HG03432 (cell line): ENCODE results near the gene NAGK.
A peak's percentile ranks its signal among the peaks of the same experiment; 100 is the strongest.
"Not testable (repeated sequence)": the region's sequence is repeated elsewhere in the genome, so short reads cannot be mapped to it uniquely, and the experiment has no call there.

Source experiments
- ATAC-seq: cut with Tn5 transposase; IDR thresholded peaks from one replicate; pipeline ENCODE4 v1.9.1; 2021; ENCODE audit warnings: mild to moderate bottlenecking, moderate library complexity; ENCODE audit not compliant: unreplicated experiment

NAGK gene

GRCh38 chr2:71067567-71068217 lies 756 bp upstream of the NAGK start:
- ATAC-seq: peak; percentile 9

GRCh38 chr2:71069376-71069775 lies 928 bp downstream of the NAGK start:
- ATAC-seq: no peak

GRCh38 chr2:71070294-71071093 lies 2.0 kb downstream of the NAGK start:
- ATAC-seq: no peak

DNA sequence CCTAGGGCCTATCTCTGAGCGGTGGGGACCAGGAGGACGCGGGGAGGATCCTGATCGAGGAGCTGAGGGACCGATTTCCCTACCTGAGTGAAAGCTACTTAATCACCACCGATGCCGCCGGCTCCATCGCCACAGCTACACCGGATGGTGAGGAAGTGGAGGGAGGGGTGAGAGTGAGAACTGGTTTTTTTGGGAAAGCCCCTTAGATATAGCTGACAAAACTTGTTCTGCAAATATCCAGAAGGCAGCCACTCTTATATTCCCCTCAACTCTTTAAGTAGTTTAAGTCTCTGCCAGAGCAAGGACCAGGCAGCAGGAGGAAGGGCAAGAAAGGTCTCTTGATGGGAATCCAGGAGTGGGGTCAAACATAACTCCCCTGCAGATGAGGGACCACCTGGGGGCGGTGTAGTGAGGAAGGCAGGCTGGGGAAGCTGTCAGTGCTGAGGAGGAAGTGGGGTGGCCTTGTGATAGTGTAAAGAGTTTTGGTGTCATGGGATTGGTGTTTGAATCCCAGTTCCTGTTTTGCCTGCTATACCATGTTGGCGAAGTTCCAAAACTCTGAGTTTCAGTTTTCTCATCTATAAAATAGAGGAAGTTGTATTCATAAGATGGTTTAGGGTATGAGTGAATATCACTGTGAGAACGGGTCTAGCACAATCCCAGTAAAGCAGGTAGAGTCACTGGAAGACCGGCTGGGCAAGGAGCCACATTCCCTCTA lies 3.4 kb downstream of the NAGK start:
- ATAC-seq: peak; percentile 42

DNA sequence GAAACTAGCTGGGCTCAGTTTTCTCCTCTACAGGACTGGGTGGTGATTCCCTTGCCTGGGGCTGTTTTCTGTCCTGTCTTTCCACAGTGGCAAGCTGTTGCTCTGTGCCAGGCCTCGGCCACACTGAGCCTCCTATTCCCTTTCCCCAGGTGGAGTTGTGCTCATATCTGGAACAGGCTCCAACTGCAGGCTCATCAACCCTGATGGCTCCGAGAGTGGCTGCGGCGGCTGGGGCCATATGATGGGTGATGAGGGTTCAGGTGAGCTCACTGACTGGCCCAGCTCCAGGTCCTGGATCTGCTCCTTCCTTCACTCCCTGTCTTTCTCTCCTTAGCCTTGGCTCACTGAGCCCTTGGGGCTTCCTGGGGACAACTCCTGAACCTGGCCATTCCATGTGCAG lies 4.0 kb downstream of the NAGK start:
- no peak for ATAC-seq

GRCh38 chr2:71073475-71073874 lies 5.0 kb downstream of the NAGK start:
- no peak for ATAC-seq

DNA sequence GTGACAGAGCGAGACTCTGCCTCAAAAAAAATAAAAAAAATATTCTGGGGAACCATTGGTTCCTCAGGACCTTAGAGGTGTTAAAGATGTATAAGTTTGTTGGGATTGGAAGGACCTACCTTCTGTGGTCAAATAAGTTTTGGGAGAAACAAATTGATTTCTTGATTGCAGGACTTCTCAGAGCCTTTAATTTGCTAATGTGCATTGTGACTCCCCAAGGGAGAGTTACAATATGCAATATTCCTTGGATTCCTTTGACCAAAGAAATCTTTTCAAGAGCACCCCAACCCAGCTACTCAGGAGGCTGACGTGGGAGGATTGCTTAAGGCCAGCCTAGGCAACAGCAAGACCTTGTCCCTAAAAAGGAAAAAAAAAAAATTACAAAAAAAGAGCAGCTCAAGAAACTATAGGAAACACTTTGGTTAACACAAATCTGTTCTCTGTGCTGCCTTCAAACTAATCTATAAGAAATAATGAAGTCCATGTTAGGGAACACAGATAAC lies 6.5 kb downstream of the NAGK start:
- ATAC-seq: no peak

DNA sequence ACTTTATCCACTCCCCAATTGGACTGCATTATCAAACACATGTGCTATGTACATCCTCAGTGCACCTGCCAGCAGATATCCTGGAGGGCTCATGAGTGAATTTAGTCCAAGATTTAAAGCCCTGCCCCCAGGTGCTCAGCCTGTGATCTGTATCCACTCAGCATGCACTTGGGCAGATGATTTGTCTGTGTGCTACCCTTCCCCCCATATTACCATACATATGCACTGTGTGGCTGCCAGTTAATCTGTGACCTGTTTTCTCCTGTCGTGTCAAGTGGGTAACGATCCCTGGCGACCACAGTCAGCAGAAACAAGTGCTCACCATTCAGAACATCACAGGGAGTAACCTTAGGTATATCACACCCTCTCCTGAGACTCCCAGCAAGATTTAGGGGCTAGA lies 10.2 kb downstream of the NAGK start:
- ATAC-seq: no peak

GRCh38 chr2:71082402-71083252 lies 14.2 kb downstream of the NAGK start:
- ATAC-seq: peak; percentile 79

- ATAC-seq: not testable (repeated sequence)
These were observed 14.8 kb downstream of the NAGK start for GRCh38 chr2:71083297-71083696.

DNA sequence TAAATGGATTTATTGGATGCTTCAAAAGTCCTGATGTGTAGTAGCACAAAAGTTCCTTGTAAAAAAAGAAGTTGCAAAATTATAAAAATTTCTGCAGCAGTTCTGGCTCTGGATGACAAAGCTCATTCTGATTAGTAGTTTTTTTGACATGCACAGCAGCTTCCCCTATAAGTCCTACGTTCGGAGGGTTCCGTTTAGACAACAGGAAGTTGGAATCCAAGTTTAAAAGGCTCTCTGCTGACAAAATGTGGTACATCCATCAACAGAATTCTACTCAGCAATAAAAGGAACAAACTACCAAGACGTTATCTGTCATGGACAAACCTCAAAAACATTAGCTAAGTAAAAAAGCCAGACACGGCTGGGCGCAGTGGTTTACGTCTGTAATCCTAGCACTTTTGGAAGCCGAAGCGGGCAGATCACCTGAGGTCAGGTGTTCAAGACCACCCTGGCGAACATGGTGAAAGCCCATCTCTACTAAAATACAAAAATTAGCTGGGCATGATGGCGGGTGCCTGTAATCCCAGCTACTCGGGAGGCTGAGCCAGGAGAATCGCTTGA lies 15.4 kb downstream of the NAGK start:
- ATAC-seq: not testable (repeated sequence)

GRCh38 chr2:71085325-71086003 lies 17.0 kb downstream of the NAGK start:
- not testable (repeated sequence) for ATAC-seq

GRCh38 chr2:71089475-71089874 lies 21.0 kb downstream of the NAGK start:
- not testable (repeated sequence) for ATAC-seq

GRCh38 chr2:71091808-71092207 lies 23.4 kb downstream of the NAGK start:
- not testable (repeated sequence) for ATAC-seq

DNA sequence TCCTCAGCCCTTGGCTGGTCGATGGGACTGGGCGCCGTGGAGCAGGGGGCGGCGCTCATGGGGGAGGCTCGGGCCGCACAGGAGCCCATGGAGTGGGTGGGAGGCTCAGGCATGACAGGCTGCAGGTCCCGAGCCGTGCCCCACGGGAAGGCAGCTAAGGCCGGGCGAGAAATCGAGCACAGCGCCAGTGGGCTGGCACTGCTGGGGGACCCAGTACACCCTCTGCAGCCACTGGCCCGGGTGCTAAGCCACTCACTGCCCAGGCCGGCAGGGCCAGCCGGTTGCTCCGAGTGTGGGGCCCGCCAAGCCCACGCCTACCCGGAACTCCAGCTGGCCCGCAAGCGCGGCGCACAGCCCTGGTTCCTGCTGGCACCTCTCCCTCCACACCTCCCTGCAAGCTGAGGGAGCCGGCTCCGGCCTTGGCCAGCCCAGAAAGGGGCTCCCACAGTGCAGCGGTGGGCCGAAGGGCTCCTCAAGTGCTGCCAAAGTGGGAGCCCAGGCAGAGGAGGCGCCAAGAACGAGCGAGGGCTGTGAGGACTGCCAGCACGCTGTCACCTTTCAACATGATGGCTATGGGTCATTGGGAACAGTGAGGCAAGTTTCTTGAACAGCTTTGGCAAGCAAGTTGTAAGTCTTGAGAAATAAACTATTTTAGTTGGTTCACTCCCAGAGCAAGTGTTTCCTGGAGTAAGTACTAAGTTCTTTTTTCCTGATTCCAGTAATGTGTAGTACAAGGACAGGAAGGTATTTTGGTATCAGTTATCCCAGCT lies 24.2 kb downstream of the NAGK start:
- not testable (repeated sequence) for ATAC-seq

- ATAC-seq: peak; percentile 69
These were observed 31.9 kb downstream of the NAGK start for GRCh38 chr2:71100195-71100964.

GRCh38 chr2:71101656-71102055 lies 33.2 kb downstream of the NAGK start:
- no peak for ATAC-seq

GRCh38 chr2:71102981-71103681 lies 34.7 kb downstream of the NAGK start:
- ATAC-seq: no peak
